Thymus (tissue), 14 donors: Measurements from ENCODE around the gene CYRIA. TPM values are rescaled to one million over a fixed set of nuclear protein-coding genes. Genes with fewer than 3 reads are reported as not detected.

Experiments used
- DNase-seq, 9 donors: peaks; one replicate each; pipeline ENCODE4 v3.0.0-alpha.2; 2013; ENCODE audit warnings: low spot score in 9 of 9, low read depth in 6 of 9, missing footprints in 1 of 9
- H3K27ac ChIP-seq, 2 donors: one replicate each; pipeline ENCODE4 v1.5.1; 2013; ENCODE audit warnings: control low read depth in 1 of 2, low read depth in 1 of 2, low read length in 1 of 2, mild to moderate bottlenecking in 1 of 2, moderate library complexity in 1 of 2
- H3K27me3 ChIP-seq, 2 donors: one replicate each; pipeline ENCODE4 v1.5.1; 2013; ENCODE audit warnings: low read length in 1 of 2; ENCODE audit not compliant: control insufficient read depth in 2 of 2, insufficient read depth in 1 of 2
- H3K36me3 ChIP-seq, 2 donors: one replicate each; pipeline ENCODE4 v1.5.1; 2013; ENCODE audit warnings: low read length in 1 of 2, mild to moderate bottlenecking in 1 of 2, moderate library complexity in 1 of 2; ENCODE audit not compliant: control insufficient read depth in 2 of 2, insufficient read depth in 2 of 2
- H3K4me1 ChIP-seq, 2 donors: one replicate each; pipeline ENCODE4 v1.5.1; 2013; ENCODE audit warnings: low read length in 2 of 2; ENCODE audit not compliant: control insufficient read depth in 2 of 2, insufficient read depth in 2 of 2
- H3K4me3 ChIP-seq, 2 donors: one replicate each; pipeline ENCODE4 v1.5.1; 2013; ENCODE audit warnings: low read length in 2 of 2, control low read depth in 1 of 2, mild to moderate bottlenecking in 1 of 2
- H3K9me3 ChIP-seq, 2 donors: one replicate each; pipeline ENCODE4 v1.5.1; 2013; ENCODE audit warnings: low read length in 1 of 2, mild to moderate bottlenecking in 1 of 2; ENCODE audit not compliant: control insufficient read depth in 2 of 2, insufficient read depth in 1 of 2
- WGBS: extraction: QIAGEN DNeasy Blood & Tissue Kit; methylation state at CpG from one replicate; pipeline ENCODE4 v1.1.7; 2013; 5-methylcytosine and 5-hydroxymethylcytosine counted together
- long read RNA-seq, 10 donors: transcript quantifications; one replicate each; lab custom pipeline, GENCODE V29; 2026
- polyA plus RNA-seq: library from polyadenylated mRNA; stranded (reverse); fragments of 200-250 nt; gene quantifications from one replicate; pipeline ENCODE4 v1.2.3, GENCODE V29; 2013
- total RNA-seq: library from RNA; stranded (reverse); fragments of 120-200 nt; gene quantifications from one replicate; pipeline ENCODE4 v1.2.4, GENCODE V29; 2013
- donor health status: healthy.

Gene CYRIA
- total RNA-seq (4.0 TPM), polyA plus RNA-seq (7.2 TPM)
- long read RNA-seq, donor 1, full-length matches to known transcripts = 1 of 1 reads
- long read RNA-seq, donor 1, partial matches to known transcripts = 0 of 1 reads
- long read RNA-seq, donor 1, other reads (novel, unspliced or antisense) = 0 of 1 reads
- long read RNA-seq, donor 2, full-length matches to known transcripts = 3 of 3 reads
- long read RNA-seq, donor 2, partial matches to known transcripts = 0 of 3 reads
- long read RNA-seq, donor 2, other reads (novel, unspliced or antisense) = 0 of 3 reads
- long read RNA-seq, donor 3, full-length matches to known transcripts = 1 of 1 reads
- long read RNA-seq, donor 3, partial matches to known transcripts = 0 of 1 reads
- long read RNA-seq, donor 3, other reads (novel, unspliced or antisense) = 0 of 1 reads
- long read RNA-seq, donor 4, partial matches to known transcripts = 0 of 1 reads
- long read RNA-seq, donor 4, other reads (novel, unspliced or antisense) = 0 of 1 reads
- long read RNA-seq, donor 5, full-length matches to known transcripts = 4 of 4 reads
- long read RNA-seq, donor 5, partial matches to known transcripts = 0 of 4 reads
- long read RNA-seq, donor 5, other reads (novel, unspliced or antisense) = 0 of 4 reads
- long read RNA-seq, donor 6, full-length matches to known transcripts = 3 of 3 reads
- long read RNA-seq, donor 6, partial matches to known transcripts = 0 of 3 reads
- long read RNA-seq, donor 6, other reads (novel, unspliced or antisense) = 0 of 3 reads
- long read RNA-seq, donor 7, full-length matches to known transcripts = 5 of 5 reads
- long read RNA-seq, donor 7, partial matches to known transcripts = 0 of 5 reads
- long read RNA-seq, donor 7, other reads (novel, unspliced or antisense) = 0 of 5 reads
- long read RNA-seq, donor 8, full-length matches to known transcripts = 2 of 2 reads
- long read RNA-seq, donor 8, partial matches to known transcripts = 0 of 2 reads
- long read RNA-seq, donor 8, other reads (novel, unspliced or antisense) = 0 of 2 reads
- long read RNA-seq, donor 9 = 0 reads
- long read RNA-seq, donor 10 = 0 reads

DNA sequence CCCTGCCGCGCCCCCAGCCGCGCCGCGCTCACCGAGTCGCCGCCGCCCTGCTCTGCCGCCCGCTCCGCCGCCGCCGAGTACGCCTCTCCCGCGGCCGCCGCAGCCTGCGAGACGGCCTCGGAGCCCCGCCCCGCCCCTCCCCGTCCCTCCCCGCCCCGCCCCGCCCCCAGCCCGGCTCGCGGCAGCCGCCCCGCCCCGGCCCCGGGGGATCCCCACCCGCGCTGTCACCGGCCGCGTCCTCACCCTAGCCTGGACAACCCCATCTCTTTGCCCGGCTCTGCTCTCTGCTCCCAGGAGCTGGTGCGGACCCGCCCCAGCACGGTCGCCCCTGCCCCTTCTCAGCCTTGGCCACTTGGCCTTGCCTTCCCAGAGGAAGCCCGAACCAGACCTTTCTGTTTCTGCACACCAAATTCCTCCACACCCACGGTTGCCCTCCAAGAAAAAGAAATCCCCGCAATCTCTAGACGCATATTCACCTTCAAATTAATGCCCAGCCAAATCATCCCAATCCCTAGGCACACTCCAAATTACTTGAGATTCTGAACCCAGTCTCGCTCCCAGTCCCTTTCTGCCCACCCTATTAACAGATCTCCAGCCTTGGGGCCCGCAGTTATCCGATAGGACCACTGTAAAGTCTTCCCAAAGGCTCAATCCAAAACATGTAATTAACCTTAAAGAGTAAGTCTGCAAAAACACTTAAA is at the start of gene CYRIA:
Gene CYRIA, minus strand, starts transcription at position 87 of the 701 bp plus-strand sequence. CDS start 77,715 bp downstream, outside the sequence.
- peak within 1 kb of the TSS; percentile 41 to 48 for H3K4me3 ChIP-seq
- DNase-seq = peak in 4 of 9 donors; percentile 34 to 51 (median 39)
- WGBS = 6% methylated on average over 54 of the region's 54 CpGs
- H3K27ac ChIP-seq = peak within 1 kb of the TSS; percentile 15 to 62
- peaks cover 0 to 30% of the 10 kb centered on the region in 2 donors for H3K4me1 ChIP-seq
- peaks cover 15 to 29% of the 10 kb centered on the region in 2 donors for H3K27me3 ChIP-seq
- no peaks in the 10 kb centered on the region for H3K9me3 ChIP-seq
- H3K36me3 ChIP-seq = no peaks in the 10 kb centered on the region

DNA sequence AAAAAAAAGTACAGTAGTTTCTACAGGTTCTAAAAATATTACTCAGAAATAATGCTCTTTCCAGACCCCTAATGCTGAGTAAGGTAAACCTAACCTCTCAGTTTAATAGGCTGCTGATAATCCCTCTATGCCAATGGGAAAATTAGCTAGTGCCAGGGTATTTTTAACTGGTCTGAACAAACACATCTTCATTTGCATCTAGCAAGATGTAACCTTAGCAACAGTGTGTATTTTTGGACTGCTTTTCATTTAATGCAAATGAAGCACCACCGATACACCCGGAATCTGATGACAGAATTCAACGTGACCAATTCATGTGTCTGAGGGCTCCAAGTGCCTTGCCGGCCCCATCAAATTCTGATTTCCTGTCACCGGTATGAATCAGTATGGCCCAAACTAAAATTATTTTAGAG is 47.4 kb upstream of the CYRIA start:
- DNase-seq = no peak
- 92% methylated on average over 5 of the region's 5 CpGs for WGBS
- Histone ChIP-seq H3K4me3 (no peak overlapping the region), H3K9me3 (no peaks in the 10 kb centered on the region), H3K36me3 (no peaks in the 10 kb centered on the region), H3K27me3 (no peaks in the 10 kb centered on the region), H3K4me1 (no peaks in the 10 kb centered on the region), H3K27ac (no peak overlapping the region)

DNA sequence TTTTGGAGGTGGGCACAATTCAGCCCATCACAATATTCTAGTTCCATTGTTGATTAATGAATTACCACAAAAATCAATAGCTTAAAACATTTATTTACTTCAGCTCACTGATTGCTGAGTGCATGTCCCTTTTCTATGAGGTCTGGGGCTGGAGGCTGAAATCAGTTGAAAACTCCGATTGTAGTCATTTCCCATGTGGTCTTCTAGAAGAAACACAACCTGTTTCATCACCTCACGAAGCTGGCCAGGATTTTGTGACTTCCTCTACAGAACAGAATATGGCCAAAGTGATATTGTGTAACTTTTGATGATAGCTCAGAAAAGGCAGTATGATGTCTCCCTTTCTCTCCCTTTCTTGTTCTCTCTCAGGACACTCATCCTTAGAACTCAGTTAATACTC is 44.1 kb upstream of the CYRIA start:
- Histone ChIP-seq H3K4me1 (peaks cover 0 to 6% of the 10 kb centered on the region in 2 donors), H3K9me3 (no peaks in the 10 kb centered on the region), H3K27ac (no peak overlapping the region), H3K36me3 (no peaks in the 10 kb centered on the region), H3K4me3 (no peak overlapping the region), H3K27me3 (no peaks in the 10 kb centered on the region)
- WGBS = 88% methylated on average over 2 of the region's 2 CpGs
- DNase-seq = no peak

GRCh38 chr2:16708173-16708572 is 42.5 kb upstream of the CYRIA start:
- H3K4me3 ChIP-seq = no peak overlapping the region
- no peak for DNase-seq
- peaks cover 0 to 6% of the 10 kb centered on the region in 2 donors for H3K4me1 ChIP-seq
- H3K9me3 ChIP-seq = no peaks in the 10 kb centered on the region
- H3K27me3 ChIP-seq = no peaks in the 10 kb centered on the region
- WGBS = 99% methylated on average over 2 of the region's 2 CpGs
- no peaks in the 10 kb centered on the region for H3K36me3 ChIP-seq
- no peak overlapping the region for H3K27ac ChIP-seq

DNA sequence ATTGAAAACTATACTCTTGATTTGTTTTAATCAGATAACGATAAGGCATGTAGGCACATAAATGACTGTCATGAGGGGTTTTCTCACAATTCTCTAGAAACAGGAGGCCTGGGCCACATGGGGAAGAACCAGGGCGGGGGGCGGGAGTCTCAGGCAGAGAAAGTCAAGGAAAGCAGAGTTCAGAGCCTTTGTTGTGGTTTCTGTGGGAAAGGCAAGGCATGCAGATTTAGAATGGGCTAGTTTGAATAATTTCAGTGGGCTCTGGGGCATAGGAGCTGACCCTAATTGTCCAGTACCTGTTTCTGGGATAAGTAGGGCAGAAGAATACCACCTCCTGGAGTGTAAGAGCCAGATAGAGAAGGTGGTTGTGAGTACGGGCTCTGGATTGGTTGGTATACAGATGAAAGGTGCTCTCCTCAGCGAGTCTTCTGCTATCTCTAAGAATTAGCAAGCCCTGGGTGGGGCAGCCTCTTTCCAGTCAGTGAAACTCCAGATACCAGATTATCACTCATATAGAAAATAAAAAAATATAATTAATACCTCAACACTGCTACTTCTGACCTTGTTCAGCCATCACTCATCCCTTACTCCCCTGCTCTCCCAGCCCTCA is 41.5 kb upstream of the CYRIA start:
- H3K4me1 ChIP-seq = peaks cover 0 to 6% of the 10 kb centered on the region in 2 donors
- H3K4me3 ChIP-seq = no peak overlapping the region
- H3K27ac ChIP-seq = no peak overlapping the region
- H3K36me3 ChIP-seq = no peaks in the 10 kb centered on the region
- H3K9me3 ChIP-seq = no peaks in the 10 kb centered on the region
- DNase-seq = peak in 5 of 9 donors; percentile 4 to 28 (median 6)
- 53% methylated on average over 5 of the region's 5 CpGs for WGBS
- H3K27me3 ChIP-seq = no peaks in the 10 kb centered on the region

- Histone ChIP-seq H3K36me3 (no peaks in the 10 kb centered on the region), H3K27ac (no peak overlapping the region), H3K9me3 (no peaks in the 10 kb centered on the region), H3K4me1 (no peaks in the 10 kb centered on the region), H3K4me3 (no peak overlapping the region), H3K27me3 (no peaks in the 10 kb centered on the region)
- WGBS = 88% methylated on average over 11 of the region's 11 CpGs
- DNase-seq = no peak
Observed at GRCh38 chr2:16700551-16701259, 35.1 kb upstream of the CYRIA start.

- Histone ChIP-seq H3K4me3 (no peak overlapping the region), H3K9me3 (no peaks in the 10 kb centered on the region), H3K4me1 (no peaks in the 10 kb centered on the region), H3K27me3 (no peaks in the 10 kb centered on the region), H3K27ac (no peak overlapping the region), H3K36me3 (no peaks in the 10 kb centered on the region)
- DNase-seq = no peak
- 91% methylated on average over 4 of the region's 4 CpGs for WGBS
Observed at GRCh38 chr2:16693854-16694253, 28.2 kb upstream of the CYRIA start.

DNA sequence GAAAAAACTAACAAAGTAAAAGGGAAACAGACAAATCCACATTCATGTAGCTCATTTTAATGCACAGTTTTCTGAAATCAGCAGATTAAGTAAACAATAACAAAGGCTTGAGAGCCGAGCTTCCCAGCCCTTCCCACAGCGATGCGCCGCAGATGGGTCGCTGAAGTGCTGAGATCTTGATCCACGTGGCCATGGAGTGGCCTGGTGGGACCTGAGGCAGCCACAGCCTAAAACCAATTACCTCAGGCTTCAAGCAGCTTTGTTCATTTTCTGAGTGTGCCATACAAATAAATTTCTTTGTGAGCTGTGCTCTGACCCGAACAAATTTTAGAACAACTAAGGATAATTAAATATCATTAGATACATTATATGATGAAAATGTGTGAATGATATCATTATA is 25.6 kb upstream of the CYRIA start:
- H3K27ac ChIP-seq = no peak overlapping the region
- H3K4me1 ChIP-seq = no peaks in the 10 kb centered on the region
- H3K4me3 ChIP-seq = no peak overlapping the region
- no peaks in the 10 kb centered on the region for H3K9me3 ChIP-seq
- no peaks in the 10 kb centered on the region for H3K27me3 ChIP-seq
- WGBS = 96% methylated on average over 7 of the region's 7 CpGs
- no peak for DNase-seq
- no peaks in the 10 kb centered on the region for H3K36me3 ChIP-seq
